GM19467 (cell line): ENCODE measurements around the gene URGCP.
"Not testable (repeated sequence)": the region's sequence is repeated elsewhere in the genome, so short reads cannot be mapped to it uniquely, and the experiment has no call there.

Experiments used
- ATAC-seq: cut with Tn5 transposase; IDR thresholded peaks from one replicate; pipeline ENCODE4 v1.9.1; 2021; ENCODE audit warnings: mild to moderate bottlenecking, moderate library complexity; ENCODE audit not compliant: unreplicated experiment

Gene URGCP

GRCh38 chr7:43915907-43916306, 9.5 kb upstream of the URGCP start:
- no peak for ATAC-seq

- ATAC-seq, result no peak
These were observed 8.4 kb upstream of the URGCP start for GRCh38 chr7:43914795-43915194.

GRCh38 chr7:43905956-43906330, 453 bp downstream of the URGCP start:
- peak; percentile 37 for ATAC-seq

GRCh38 chr7:43905209-43905946, 1.0 kb downstream of the URGCP start:
- ATAC-seq, result no peak

GRCh38 chr7:43904533-43905208, 1.7 kb downstream of the URGCP start:
- no peak for ATAC-seq

GRCh38 chr7:43902542-43903054, 3.8 kb downstream of the URGCP start:
- no peak for ATAC-seq

- ATAC-seq, result not testable (repeated sequence)
These were observed 7.8 kb downstream of the URGCP start for GRCh38 chr7:43898571-43898970.

GRCh38 chr7:43895847-43896415, 10.5 kb downstream of the URGCP start:
- no peak for ATAC-seq

GRCh38 chr7:43891069-43891955, 15.1 kb downstream of the URGCP start:
- no peak for ATAC-seq

GRCh38 chr7:43890468-43890867, 15.9 kb downstream of the URGCP start:
- ATAC-seq, result no peak

GRCh38 chr7:43888993-43889945, 17.1 kb downstream of the URGCP start:
- ATAC-seq, result no peak

- ATAC-seq, result no peak
These were observed 21.8 kb downstream of the URGCP start for GRCh38 chr7:43884617-43885016.

- no peak for ATAC-seq
These were observed 22.2 kb downstream of the URGCP start for GRCh38 chr7:43884209-43884608.

GRCh38 chr7:43880596-43880995, 25.8 kb downstream of the URGCP start:
- no peak for ATAC-seq

GRCh38 chr7:43879477-43879876, 26.9 kb downstream of the URGCP start:
- ATAC-seq, result no peak

GRCh38 chr7:43878867-43879266, 27.5 kb downstream of the URGCP start:
- ATAC-seq, result no peak

GRCh38 chr7:43877968-43878864, 28.2 kb downstream of the URGCP start:
- ATAC-seq, result no peak

- ATAC-seq, result no peak
These were observed 29.2 kb downstream of the URGCP start for GRCh38 chr7:43876976-43877745.
